ENCODE data around the gene USP11. TPM values are rescaled to one million over a fixed set of nuclear protein-coding genes. Genes with fewer than 3 reads are reported as not detected.

Gene USP11
- total and polyA plus RNA-seq, 10 donors: 19.9 to 91.5 (median 58.7) TPM

DNA sequence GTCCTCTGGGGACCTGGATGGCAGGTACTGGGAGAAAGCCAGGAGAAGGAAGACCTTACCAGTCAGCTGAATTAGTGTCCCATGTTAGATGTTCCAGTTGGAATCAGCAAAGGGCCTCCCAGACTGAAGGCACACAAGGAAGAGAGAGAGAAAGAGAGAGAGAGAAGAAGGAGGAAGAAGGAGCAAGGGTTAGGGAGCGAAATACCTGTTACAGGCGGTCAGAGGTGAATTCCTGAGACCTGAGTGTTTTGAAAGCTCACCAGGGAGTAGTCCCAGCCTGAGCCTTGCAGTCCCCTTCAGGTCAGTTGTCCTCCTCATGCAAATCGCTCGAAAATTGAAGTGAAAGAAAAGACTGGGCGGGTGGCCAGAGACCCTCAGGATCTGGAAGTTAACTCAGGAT, 60.3 kb downstream of the USP11 start:
- DNase-seq: no peak
- H3K27me3 ChIP-seq (replicated peaks in 1 of 7): no peaks in the 10 kb centered on the region
- intact Hi-C loops (cut with DNase I; ENCODE audit: low total_unique reads): no loop called here
- H3K4me3 ChIP-seq: no peak overlapping the region
- peaks cover 0 to 5% (median 0%) of the 10 kb centered on the region in 8 donors for H3K9me3 ChIP-seq
- H3K36me3 ChIP-seq: no peaks in the 10 kb centered on the region
- 52 to 93% (median 68%) methylated on average over 5 of the region's 5 CpGs for WGBS, 5 donors
- no peak for TF ChIP-seq POLR2A (IDR thresholded peaks at IDR 0.05)
- TF ChIP-seq POLR2AphosphoS5 (IDR thresholded peaks at IDR 0.05): no peak
- TF ChIP-seq, protein P1, sequence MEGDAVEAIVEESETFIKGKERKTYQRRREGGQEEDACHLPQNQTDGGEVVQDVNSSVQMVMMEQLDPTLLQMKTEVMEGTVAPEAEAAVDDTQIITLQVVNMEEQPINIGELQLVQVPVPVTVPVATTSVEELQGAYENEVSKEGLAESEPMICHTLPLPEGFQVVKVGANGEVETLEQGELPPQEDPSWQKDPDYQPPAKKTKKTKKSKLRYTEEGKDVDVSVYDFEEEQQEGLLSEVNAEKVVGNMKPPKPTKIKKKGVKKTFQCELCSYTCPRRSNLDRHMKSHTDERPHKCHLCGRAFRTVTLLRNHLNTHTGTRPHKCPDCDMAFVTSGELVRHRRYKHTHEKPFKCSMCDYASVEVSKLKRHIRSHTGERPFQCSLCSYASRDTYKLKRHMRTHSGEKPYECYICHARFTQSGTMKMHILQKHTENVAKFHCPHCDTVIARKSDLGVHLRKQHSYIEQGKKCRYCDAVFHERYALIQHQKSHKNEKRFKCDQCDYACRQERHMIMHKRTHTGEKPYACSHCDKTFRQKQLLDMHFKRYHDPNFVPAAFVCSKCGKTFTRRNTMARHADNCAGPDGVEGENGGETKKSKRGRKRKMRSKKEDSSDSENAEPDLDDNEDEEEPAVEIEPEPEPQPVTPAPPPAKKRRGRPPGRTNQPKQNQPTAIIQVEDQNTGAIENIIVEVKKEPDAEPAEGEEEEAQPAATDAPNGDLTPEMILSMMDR (IDR thresholded peaks at IDR 0.05 in 8 of 11, conservative IDR thresholded peaks at IDR 0.05 in 3 of 11): no peak
- H3K27ac ChIP-seq: no peak overlapping the region
- no peaks in the 10 kb centered on the region for H3K4me1 ChIP-seq

GRCh38 chrX:47296766-47297365, 64.1 kb downstream of the USP11 start:
- H3K27me3 ChIP-seq (replicated peaks in 1 of 7): peaks cover 0 to 9% (median 0%) of the 10 kb centered on the region in 7 donors
- no peak for DNase-seq
- no peak overlapping the region for H3K27ac ChIP-seq

GRCh38 chrX:47297874-47298273, 65.1 kb downstream of the USP11 start:
- H3K4me3 ChIP-seq: no peak overlapping the region
- TF ChIP-seq POLR2A (IDR thresholded peaks at IDR 0.05) (no peak), POLR2AphosphoS5 (IDR thresholded peaks at IDR 0.05) (no peak)
- TF ChIP-seq, protein P1 (IDR thresholded peaks at IDR 0.05 in 8 of 11, conservative IDR thresholded peaks at IDR 0.05 in 3 of 11): no peak
- H3K9me3 ChIP-seq: peaks cover 0 to 5% (median 0%) of the 10 kb centered on the region in 8 donors
- 81 to 96% (median 86%) methylated on average over 5 of the region's 5 CpGs for WGBS, 5 donors
- H3K4me1 ChIP-seq: no peaks in the 10 kb centered on the region
- peaks cover 0 to 9% (median 0%) of the 10 kb centered on the region in 7 donors for H3K27me3 ChIP-seq (replicated peaks in 1 of 7)
- intact Hi-C loops (cut with DNase I; ENCODE audit: low total_unique reads): no loop called here
- H3K36me3 ChIP-seq: no peaks in the 10 kb centered on the region
- no peak for DNase-seq
- H3K27ac ChIP-seq: no peak overlapping the region

More at GRCh38 chrX:47296766-47297365, 64.1 kb downstream of the USP11 start:
- Histone ChIP-seq H3K9me3 (peaks cover 0 to 5% (median 0%) of the 10 kb centered on the region in 8 donors), H3K4me3 (no peak overlapping the region), H3K36me3 (no peaks in the 10 kb centered on the region), H3K4me1 (no peaks in the 10 kb centered on the region)
- 74 to 90% (median 78%) methylated on average over 5 of the region's 5 CpGs for WGBS, 5 donors
- intact Hi-C loops (cut with DNase I; ENCODE audit: low total_unique reads): no loop called here
- TF ChIP-seq POLR2AphosphoS5 (IDR thresholded peaks at IDR 0.05) (no peak), POLR2A (IDR thresholded peaks at IDR 0.05) (no peak)
- TF ChIP-seq, protein P1 (IDR thresholded peaks at IDR 0.05 in 8 of 11, conservative IDR thresholded peaks at IDR 0.05 in 3 of 11): no peak

Small RNAs within 50 kb of the gene (small RNA-seq; reads per million reads assigned to genes)
- 0 reads per million in 4 donors for gene RN7SL785P

Other genes with a start within 250 kb of the USP11 start
- gene RGN, start 154.6 kb upstream of the USP11 start, total RNA-seq: 1 to 10 TPM; 2.2 to 6.6 (median 5.8) TPM
- gene RGN, start 154.6 kb upstream of the USP11 start, polyA plus RNA-seq: 1 to 10 TPM; 1.3 to 5.8 (median 2.8) TPM
- 10 to 100 TPM; 42.7 to 68.1 (median 51.8) TPM for gene NDUFB11, start 88.3 kb upstream of the USP11 start, total RNA-seq
- gene NDUFB11, start 88.3 kb upstream of the USP11 start, polyA plus RNA-seq: 10 to 100 TPM; 52.6 to 88.7 (median 77.5) TPM
- 10 to 100 TPM; 24.5 to 38.4 (median 30.9) TPM for gene RBM10, start 87.8 kb upstream of the USP11 start, total RNA-seq
- gene RBM10, start 87.8 kb upstream of the USP11 start, polyA plus RNA-seq: 10 to 100 TPM; 21.6 to 34.7 (median 27.7) TPM
- gene UBA1, start 39.2 kb upstream of the USP11 start, total RNA-seq: 100 to 1,000 TPM; 172 to 207 (median 194) TPM
- 10 to 100 TPM; 57.7 to 92.8 (median 88.9) TPM for gene UBA1, start 39.2 kb upstream of the USP11 start, polyA plus RNA-seq
- 10 to 100 TPM; 51.7 to 75.3 (median 60.0) TPM for gene CDK16, start 14.3 kb upstream of the USP11 start, total RNA-seq
- 10 to 100 TPM; 18.4 to 37.9 (median 28.8) TPM for gene CDK16, start 14.3 kb upstream of the USP11 start, polyA plus RNA-seq
- 1 to 10 TPM in 1 of 7 donors, under 1 TPM in 6; 0.40 to 1.6 (median 0.49) TPM for gene ZNF157, start 137.6 kb downstream of the USP11 start, total RNA-seq
- under 1 TPM; 0.16 to 0.33 (median 0.20) TPM for gene ZNF157, start 137.6 kb downstream of the USP11 start, polyA plus RNA-seq